ENCODE measurements around the gene KRI1.
"Not testable (repeated sequence)": the region's sequence is repeated elsewhere in the genome, so short reads cannot be mapped to it uniquely, and the experiment has no call there.

Gene KRI1

DNA sequence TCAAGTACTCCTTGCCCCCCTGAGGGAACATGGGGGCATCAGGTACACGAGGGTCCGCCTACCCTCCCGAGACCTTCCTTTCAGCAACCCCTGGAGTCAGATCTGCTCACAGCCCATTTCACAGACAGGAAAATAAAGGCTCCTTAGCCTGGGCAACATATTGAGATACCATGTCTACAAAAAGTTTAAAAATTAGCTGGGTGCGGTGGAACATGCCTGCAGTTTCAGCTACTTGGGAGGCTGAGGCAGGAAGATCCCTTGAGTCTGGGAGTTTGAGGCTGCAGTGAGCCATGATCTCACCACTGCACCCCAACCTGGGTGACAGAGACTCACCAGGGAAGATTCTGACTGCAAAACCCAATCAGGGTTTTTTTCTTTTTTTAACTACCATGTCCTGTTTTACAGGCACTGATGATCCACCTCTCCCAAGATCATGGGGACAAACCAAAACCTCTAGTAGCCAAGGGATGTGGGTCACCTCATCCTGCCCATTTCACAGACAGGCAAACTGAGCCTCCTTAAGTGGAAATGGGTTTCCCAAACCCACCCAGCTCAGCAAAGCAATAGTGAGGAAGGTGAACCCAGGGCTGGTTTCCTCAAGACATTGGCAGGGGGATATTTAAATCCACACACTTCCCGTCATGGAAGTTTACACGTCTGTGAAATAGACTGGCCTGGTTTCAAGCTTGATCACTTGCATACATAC is 9.4 kb upstream of the KRI1 start:
- DNase-seq (ENCODE audit: low read depth in 3 of 3), result no peak

- no peak for DNase-seq (ENCODE audit: low read depth in 3 of 3)
Observed at GRCh38 chr19:10574462-10574861, 8.7 kb upstream of the KRI1 start.

GRCh38 chr19:10573793-10574192 is 8.0 kb upstream of the KRI1 start:
- not testable (repeated sequence) for DNase-seq (ENCODE audit: low read depth in 3 of 3)

- peak; percentile 99 to 100 (median 99) for DNase-seq (ENCODE audit: low read depth in 3 of 3)
Observed at GRCh38 chr19:10568826-10569651, 3.2 kb upstream of the KRI1 start, which contains the start of gene CDKN2D. TSS of gene CDKN2D (minus strand) at chr19:10568979. CDS start at chr19:10568653, 326 bp downstream.

GRCh38 chr19:10568062-10568825 is 2.4 kb upstream of the KRI1 start:
- DNase-seq (ENCODE audit: low read depth in 3 of 3), result peak in 2 of 3 experiments; percentile 30 to 59

DNA sequence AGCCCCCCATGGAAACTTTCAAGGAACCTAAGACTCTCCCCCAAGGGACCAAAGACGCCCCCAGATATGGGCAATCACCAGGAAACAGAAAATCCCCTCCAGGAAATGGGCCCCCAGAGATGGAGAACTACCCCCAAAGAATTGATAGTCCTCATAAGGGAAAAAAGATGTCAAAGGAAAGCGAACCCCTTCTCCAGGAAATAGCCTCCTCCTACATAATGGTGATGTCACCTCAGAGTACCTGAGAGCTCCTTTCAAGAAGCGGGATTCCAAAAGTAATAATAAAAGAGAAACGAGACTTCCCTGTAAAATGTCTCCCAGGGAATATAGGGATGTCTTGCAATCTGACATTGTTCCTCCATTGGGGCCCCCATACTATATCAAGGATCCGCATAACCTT is 1.8 kb upstream of the KRI1 start:
- DNase-seq (ENCODE audit: low read depth in 3 of 3), result no peak

DNA sequence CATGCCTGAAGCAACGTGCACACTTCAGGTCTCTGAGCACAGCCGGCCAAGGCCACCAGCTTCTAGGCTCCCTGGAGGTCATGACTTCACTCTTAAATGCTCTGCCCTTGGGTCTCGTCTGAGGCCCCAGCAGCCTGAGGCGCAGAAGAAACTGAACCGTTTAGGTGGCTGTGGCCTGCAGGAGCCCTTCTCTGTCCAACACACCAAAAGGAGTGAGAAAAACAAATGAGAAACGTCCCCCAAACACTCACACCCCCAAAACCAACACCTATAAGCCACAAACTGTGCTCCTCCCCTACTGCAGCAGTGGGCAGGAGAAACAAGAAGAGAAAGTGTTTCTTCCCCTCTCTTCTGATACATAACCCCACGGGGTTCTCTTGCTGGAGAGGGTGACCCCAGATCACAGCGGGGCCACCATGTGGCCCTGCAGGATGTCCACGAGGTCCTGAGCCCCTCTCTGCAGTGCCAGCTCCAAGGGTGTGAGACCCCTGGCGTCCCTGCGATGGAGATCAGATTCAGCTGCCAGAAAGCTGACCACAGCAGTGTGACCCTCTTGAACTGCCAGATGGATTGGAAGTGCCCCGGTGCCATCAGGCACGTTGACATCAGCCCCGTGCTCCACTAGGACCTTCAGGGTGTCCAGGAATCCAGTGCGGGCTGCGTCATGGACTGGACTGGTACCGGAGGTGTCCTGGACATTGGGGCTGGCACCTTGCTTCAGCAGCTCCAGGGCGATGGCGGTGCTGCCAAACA is 1.0 kb upstream of the KRI1 start:
- DNase-seq (ENCODE audit: low read depth in 3 of 3), result peak in 1 of 3 experiments; percentile 43

- no peak for DNase-seq (ENCODE audit: low read depth in 3 of 3)
Observed at GRCh38 chr19:10566408-10566657, 523 bp upstream of the KRI1 start.

- DNase-seq (ENCODE audit: low read depth in 3 of 3), result peak in 1 of 3 experiments; percentile 57
Observed at GRCh38 chr19:10565028-10565566, 713 bp downstream of the KRI1 start.

- no peak for DNase-seq (ENCODE audit: low read depth in 3 of 3)
Observed at GRCh38 chr19:10562609-10563008, 3.2 kb downstream of the KRI1 start.

GRCh38 chr19:10560154-10560553 is 5.7 kb downstream of the KRI1 start:
- DNase-seq (ENCODE audit: low read depth in 3 of 3), result no peak

- DNase-seq (ENCODE audit: low read depth in 3 of 3), result no peak
Observed at GRCh38 chr19:10557603-10558197, 8.1 kb downstream of the KRI1 start.

DNA sequence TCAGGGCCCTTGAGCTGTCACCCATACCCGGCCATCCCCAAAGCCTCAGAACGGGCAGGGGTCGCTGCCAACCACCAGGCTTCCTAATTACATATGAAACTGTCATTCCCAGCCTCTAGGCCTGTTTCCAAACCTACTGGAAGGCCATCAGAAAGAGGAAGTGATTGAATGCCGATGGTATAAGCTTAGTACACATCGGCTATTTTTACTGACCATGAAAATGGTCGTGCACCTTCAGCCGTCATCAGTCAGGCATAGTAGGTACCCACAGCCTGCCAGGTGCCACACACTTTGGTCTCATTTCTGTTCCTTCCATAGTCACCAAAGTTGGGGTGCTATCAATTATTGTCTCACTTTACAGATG is 10.2 kb downstream of the KRI1 start:
- DNase-seq (ENCODE audit: low read depth in 3 of 3), result no peak

DNA sequence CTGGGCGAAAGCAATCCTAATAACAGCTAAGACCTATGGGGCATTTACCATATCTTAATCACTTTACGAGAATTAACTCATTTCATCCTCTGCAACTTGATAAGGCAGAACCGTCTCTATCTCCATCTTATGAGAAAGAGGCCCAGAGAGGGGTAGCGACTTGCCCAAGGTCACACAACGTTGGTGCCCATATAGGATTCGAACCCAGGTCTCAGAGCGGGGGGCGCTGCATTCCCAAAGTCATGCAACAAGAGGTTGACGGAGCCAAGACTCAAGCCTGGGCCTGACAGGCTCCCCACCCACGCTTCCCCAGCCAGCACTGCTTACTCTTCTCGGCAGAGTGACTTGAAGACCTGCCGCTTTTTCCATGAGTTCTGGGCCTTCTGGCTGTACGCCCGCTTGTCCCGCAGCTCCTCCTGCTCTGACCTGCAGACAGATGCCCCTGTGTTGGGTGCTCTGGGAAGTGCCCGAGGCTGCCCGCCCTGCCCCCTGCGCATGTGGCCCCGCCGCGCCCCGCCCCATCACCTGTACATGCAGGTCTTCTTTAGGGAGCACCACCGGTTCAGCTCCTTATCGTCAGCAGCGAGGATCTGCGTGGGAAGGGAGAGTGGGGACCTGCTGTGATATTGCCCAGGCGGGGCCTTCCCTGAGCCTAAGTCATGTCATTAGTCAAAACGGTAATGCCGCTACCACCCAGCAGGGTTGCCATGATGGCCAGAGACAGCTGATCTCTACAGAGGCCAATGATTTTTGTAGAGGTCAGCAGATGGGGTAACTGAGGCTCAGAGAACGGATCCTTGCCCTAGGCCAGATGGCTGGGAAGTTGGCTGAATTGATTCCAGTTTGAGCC is 10.8 kb downstream of the KRI1 start:
- DNase-seq (ENCODE audit: low read depth in 3 of 3), result no peak

DNA sequence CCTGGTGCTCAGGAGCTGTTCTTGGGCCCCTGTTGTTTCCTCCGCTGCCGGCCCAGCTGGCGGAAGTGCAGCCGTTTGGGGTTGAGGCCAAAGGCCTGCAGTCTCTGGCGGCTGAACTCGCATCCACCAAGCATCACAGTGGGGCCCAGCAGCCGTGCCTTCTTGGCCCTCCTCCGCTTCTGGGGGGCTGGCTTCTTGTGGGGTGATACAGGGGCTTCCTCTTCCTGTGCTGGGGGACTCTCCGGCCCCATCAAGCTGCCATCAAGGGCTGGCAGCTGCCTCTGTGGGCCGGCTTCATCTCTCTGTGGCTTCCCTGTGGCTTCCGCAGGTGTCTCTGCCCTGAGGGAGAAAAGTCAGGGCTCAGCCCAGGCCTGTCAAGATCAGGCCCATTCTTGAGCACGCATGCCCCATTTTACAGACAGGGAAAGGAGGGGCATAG is 11.8 kb downstream of the KRI1 start:
- no peak for DNase-seq (ENCODE audit: low read depth in 3 of 3)

GRCh38 chr19:10553087-10553667 is 12.6 kb downstream of the KRI1 start:
- DNase-seq (ENCODE audit: low read depth in 3 of 3), result no peak

DNA sequence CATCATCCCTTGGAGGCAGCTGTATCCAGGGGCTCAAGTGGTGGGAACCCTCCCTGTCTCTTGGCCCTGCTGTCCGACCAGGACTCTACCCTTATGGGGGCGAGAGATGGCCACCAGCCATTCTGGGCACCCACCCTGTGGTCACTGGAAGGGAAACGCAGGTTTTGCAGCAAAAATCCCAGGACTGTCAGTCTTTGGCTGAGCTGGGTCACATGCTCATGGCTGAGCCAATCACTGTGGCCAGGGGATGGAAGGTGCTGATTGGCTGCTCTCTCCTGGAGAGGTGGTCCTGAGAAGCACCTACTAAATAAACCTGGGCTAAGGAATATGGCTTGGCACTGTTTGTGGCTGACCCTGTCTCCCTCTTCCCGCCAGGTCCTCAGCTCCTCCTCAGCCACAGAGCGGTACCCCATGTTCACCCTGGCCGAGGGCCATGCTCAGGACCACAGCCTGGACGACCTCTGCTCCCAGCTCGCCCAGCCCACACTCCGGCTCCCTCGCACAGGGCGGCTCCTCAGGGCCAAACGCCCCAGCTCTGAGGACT is 13.2 kb downstream of the KRI1 start:
- DNase-seq (ENCODE audit: low read depth in 3 of 3), result peak in 1 of 3 experiments; percentile 47

DNA sequence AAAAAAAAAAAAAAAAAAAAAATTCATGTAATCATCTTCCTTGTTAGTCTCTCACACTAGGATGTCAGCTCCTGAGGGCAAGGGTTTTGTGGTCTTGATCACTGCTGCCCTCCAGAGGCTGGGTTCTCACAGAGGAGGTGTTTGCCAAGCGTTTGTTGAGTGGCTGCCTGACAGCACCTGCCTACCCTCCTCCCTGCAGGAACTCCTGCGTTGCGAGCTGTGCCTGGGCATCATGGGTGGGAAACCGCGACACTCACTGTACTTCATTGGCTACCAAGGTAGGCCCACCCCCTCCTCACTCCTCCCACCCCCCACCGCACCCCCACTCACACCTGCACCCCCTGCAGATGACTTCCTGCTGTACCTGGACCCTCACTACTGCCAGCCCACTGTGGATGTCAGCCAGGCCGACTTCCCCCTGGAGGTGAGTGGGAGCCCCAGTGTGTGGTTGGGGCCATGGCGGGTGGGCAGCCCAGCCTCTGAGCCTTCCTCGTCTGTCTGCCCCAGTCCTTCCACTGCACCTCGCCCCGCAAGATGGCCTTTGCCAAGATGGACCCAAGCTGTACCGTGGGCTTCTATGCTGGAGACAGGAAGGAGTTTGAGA is 14.0 kb downstream of the KRI1 start:
- peak in 1 of 3 experiments; percentile 39 for DNase-seq (ENCODE audit: low read depth in 3 of 3)

- DNase-seq (ENCODE audit: low read depth in 3 of 3), result not testable (repeated sequence)
Observed at GRCh38 chr19:10551006-10551405, 14.8 kb downstream of the KRI1 start.

Data from stimulated activated CD4-positive, alpha-beta T cell treated with anti-CD3 and anti-CD28 coated beads, TNF-alpha, amount 100 ng/mL, for 24 hours (primary cell).